GM10248 (cell line): ENCODE data around the gene TMEM202.

ENCODE experiments used
- CTCF ChIA-PET: fragments of 300-600 bp; sonication (Branson Sonifier 250); formaldehyde crosslinking; extraction: SDS; loops from one replicate; lab custom pipeline; 2021; ENCODE audit warnings: antibody characterized with exemption; lab: Yijun Ruan, JAX
- POLR2A ChIA-PET: fragments of 350-650 bp; sonication (Branson Sonifier 250); formaldehyde crosslinking; extraction: SDS; loops from one replicate; lab custom pipeline; 2020; ENCODE audit warnings: antibody characterized with exemption; lab: Yijun Ruan, JAX
- DNase-seq: peaks from one replicate; pipeline ENCODE4 v3.0.0; 2012; ENCODE audit errors: extremely low spot score
- CTCF ChIP-seq: IDR thresholded peaks from 2 replicates; pipeline ENCODE4 v1.5.1; 2012; ENCODE audit warnings: mild to moderate bottlenecking, low read depth; ENCODE audit errors: extremely low read depth, missing control alignments, control extremely low read depth

Gene TMEM202

GRCh38 chr15:72456684-72457083, 58.6 kb downstream of the TMEM202 start:
- CTCF ChIA-PET: no interaction called here
- no peak for DNase-seq
- TF ChIP-seq CTCF: no peak
- POLR2A ChIA-PET: no interaction called here
